ENCODE results near the gene DENND1A.

DENND1A gene

DNA sequence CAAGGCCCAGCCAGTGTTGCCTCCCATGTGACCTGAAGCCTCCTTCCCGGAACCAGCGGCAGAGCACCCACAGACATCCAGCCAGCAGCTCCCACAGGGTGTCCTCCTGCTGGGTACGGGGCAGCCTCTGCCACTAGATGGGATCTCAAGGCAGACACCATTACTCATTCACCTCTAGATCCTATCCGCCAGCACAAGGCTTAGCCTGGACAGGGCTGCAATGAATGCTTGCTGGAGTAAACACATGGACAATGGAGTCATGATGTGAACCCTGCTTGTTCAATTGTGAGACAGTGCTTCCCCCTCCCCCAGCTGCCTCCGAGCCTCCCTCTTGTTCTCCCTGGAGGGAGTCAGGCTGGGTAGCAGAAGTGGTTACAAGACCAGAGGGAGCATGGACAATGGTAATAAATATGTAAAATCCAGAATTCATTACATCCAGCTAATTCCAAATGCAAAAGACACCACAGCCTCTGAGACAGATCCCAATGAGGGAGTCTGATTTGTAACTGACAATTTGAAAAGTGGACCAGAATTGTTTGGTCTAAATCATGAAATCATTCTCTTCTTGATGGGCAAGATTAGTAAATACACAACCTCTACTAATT, 441.9 kb downstream of the DENND1A start:
- Histone ChIP-seq H3K4me3 (no peak overlapping the region), H3K27ac (no peak overlapping the region)
- DNase-seq (ENCODE audit: low spot score), result no peak
- TF ChIP-seq, protein P1, sequence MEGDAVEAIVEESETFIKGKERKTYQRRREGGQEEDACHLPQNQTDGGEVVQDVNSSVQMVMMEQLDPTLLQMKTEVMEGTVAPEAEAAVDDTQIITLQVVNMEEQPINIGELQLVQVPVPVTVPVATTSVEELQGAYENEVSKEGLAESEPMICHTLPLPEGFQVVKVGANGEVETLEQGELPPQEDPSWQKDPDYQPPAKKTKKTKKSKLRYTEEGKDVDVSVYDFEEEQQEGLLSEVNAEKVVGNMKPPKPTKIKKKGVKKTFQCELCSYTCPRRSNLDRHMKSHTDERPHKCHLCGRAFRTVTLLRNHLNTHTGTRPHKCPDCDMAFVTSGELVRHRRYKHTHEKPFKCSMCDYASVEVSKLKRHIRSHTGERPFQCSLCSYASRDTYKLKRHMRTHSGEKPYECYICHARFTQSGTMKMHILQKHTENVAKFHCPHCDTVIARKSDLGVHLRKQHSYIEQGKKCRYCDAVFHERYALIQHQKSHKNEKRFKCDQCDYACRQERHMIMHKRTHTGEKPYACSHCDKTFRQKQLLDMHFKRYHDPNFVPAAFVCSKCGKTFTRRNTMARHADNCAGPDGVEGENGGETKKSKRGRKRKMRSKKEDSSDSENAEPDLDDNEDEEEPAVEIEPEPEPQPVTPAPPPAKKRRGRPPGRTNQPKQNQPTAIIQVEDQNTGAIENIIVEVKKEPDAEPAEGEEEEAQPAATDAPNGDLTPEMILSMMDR (IDR thresholded peaks at IDR 0.05), result no peak

DNA sequence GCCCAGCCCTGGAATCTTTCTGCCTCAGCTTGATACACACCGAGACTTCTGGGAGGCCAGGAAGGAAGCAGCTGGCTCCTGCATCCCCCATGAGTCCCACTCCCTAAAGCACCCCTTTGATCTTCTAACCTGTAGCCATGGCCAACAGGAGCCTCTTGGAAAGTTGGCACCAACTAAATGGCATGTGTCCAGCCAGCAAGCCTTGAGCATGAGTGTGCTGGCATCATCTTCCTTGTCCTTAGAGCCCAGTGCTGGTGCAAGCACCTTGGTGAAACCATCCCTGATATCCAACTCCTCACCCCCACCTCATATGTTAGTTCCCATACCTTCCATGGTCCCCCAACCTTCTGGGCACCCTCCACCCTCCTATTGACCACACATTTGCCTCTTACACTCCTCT, 443.5 kb downstream of the DENND1A start:
- DNase-seq (ENCODE audit: low spot score), result no peak
- Histone ChIP-seq H3K27ac (no peak overlapping the region), H3K4me3 (no peak overlapping the region)
- TF ChIP-seq, protein P1 (IDR thresholded peaks at IDR 0.05), result no peak

GRCh38 chr9:123485216-123485615, 444.7 kb downstream of the DENND1A start:
- no peak overlapping the region for H3K27ac ChIP-seq
- TF ChIP-seq, protein P1 (IDR thresholded peaks at IDR 0.05), result no peak
- no peak overlapping the region for H3K4me3 ChIP-seq
- DNase-seq (ENCODE audit: low spot score), result no peak

- no peak for DNase-seq (ENCODE audit: low spot score)
- TF ChIP-seq, protein P1 (IDR thresholded peaks at IDR 0.05), result no peak
- no peak overlapping the region for H3K4me3 ChIP-seq
- no peak overlapping the region for H3K27ac ChIP-seq
These were observed 445.8 kb downstream of the DENND1A start for GRCh38 chr9:123484130-123484529.

DNA sequence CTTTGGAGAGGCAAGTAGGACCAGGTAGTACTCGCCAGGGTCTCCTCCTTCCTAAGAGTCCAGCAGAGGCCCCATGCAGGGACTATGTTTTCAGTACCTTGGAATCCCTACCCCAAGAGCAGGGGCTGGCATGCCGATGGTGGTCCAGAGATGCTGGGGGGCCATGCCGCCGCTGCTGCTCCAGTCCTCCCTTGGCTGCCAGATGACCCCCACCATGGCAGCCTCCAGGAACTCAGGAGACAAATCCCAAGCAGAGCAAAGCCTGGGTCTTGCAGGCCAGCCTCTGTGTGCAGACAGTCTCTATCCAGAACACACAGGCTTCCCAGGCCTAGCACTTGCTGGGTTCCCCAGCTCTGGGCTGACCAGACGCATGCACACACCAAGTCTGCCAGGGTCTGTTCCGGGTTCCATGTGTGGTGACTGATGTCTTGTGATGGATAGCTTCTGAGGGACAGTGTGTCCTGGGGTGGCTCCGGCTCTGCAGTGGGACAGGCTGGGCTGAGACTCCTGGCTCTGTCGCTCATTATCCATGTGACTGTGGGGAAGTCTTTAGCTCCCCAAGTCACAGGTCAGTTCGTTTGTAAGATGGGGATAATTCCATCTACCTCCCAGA, 446.6 kb downstream of the DENND1A start:
- no peak for DNase-seq (ENCODE audit: low spot score)
- TF ChIP-seq, protein P1 (IDR thresholded peaks at IDR 0.05), result no peak
- no peak overlapping the region for H3K4me3 ChIP-seq
- H3K27ac ChIP-seq, result no peak overlapping the region

- no peak overlapping the region for H3K27ac ChIP-seq
- DNase-seq (ENCODE audit: low spot score), result no peak
- H3K4me3 ChIP-seq, result no peak overlapping the region
- TF ChIP-seq, protein P1 (IDR thresholded peaks at IDR 0.05), result no peak
These were observed 447.5 kb downstream of the DENND1A start for GRCh38 chr9:123482295-123482968.

Data from coronary artery (tissue), 2 donors.